Measurements from ENCODE around the gene SRR. TPM values are rescaled to one million over a fixed set of nuclear protein-coding genes. Genes with fewer than 3 reads are reported as not detected.

SRR gene
- total RNA-seq, 1 experiment from 2014 or later = 11.8 TPM

DNA sequence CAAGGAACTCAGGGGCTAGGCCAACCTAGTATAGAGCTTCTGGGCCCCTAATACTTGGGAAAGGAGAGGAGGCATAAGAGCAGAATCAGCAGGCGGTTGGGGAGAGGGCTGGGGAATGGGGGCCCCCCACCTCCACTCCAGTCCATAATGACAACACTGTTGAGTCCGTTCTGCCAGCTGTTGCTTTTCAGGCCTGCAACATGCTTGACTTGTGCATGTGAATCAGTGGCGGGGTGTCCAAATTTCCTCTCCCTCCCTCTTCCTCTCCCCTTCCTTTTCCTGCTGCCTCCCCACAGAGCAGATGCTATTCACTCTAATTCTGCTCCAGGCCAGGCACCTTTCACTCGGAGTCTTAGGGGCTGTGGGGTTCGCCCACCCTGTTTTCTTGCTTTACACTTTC, 65.3 kb downstream of the SRR start:
- intact Hi-C loops (cut with micrococcal nuclease; ENCODE audit: unreplicated experiment) = no loop called here
- POLR2A ChIA-PET = no interaction called here
- no peak overlapping the region for H3K27ac ChIP-seq (ENCODE audit: low read length)
- DNase-seq (ENCODE audit: low read depth, low spot score) (no peak), ATAC-seq (no peak)
- H3K4me1 ChIP-seq (ENCODE audit: control insufficient read depth, insufficient read depth, low read length) = no peaks in the 10 kb centered on the region
- BruUV-seq (replicated peaks) = no TSS peak
- TF ChIP-seq SIN3A (IDR thresholded peaks at IDR 0.05; ENCODE audit: borderline replicate concordance, insufficient read depth, low read depth, low read length) = no peak
- no peak for TF ChIP-seq POLR2AphosphoS5 (IDR thresholded peaks at IDR 0.05; ENCODE audit: low read depth, low read length)
- TF ChIP-seq, protein P1, sequence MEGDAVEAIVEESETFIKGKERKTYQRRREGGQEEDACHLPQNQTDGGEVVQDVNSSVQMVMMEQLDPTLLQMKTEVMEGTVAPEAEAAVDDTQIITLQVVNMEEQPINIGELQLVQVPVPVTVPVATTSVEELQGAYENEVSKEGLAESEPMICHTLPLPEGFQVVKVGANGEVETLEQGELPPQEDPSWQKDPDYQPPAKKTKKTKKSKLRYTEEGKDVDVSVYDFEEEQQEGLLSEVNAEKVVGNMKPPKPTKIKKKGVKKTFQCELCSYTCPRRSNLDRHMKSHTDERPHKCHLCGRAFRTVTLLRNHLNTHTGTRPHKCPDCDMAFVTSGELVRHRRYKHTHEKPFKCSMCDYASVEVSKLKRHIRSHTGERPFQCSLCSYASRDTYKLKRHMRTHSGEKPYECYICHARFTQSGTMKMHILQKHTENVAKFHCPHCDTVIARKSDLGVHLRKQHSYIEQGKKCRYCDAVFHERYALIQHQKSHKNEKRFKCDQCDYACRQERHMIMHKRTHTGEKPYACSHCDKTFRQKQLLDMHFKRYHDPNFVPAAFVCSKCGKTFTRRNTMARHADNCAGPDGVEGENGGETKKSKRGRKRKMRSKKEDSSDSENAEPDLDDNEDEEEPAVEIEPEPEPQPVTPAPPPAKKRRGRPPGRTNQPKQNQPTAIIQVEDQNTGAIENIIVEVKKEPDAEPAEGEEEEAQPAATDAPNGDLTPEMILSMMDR (IDR thresholded peaks at IDR 0.05) = no peak
- TF ChIP-seq TCF7L2 (IDR thresholded peaks at IDR 0.05; ENCODE audit: low read depth, low read length) = no peak
- TF ChIP-seq, protein P2, sequence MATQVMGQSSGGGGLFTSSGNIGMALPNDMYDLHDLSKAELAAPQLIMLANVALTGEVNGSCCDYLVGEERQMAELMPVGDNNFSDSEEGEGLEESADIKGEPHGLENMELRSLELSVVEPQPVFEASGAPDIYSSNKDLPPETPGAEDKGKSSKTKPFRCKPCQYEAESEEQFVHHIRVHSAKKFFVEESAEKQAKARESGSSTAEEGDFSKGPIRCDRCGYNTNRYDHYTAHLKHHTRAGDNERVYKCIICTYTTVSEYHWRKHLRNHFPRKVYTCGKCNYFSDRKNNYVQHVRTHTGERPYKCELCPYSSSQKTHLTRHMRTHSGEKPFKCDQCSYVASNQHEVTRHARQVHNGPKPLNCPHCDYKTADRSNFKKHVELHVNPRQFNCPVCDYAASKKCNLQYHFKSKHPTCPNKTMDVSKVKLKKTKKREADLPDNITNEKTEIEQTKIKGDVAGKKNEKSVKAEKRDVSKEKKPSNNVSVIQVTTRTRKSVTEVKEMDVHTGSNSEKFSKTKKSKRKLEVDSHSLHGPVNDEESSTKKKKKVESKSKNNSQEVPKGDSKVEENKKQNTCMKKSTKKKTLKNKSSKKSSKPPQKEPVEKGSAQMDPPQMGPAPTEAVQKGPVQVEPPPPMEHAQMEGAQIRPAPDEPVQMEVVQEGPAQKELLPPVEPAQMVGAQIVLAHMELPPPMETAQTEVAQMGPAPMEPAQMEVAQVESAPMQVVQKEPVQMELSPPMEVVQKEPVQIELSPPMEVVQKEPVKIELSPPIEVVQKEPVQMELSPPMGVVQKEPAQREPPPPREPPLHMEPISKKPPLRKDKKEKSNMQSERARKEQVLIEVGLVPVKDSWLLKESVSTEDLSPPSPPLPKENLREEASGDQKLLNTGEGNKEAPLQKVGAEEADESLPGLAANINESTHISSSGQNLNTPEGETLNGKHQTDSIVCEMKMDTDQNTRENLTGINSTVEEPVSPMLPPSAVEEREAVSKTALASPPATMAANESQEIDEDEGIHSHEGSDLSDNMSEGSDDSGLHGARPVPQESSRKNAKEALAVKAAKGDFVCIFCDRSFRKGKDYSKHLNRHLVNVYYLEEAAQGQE (IDR thresholded peaks at IDR 0.05; ENCODE audit: insufficient read depth in 1 of 2, low read depth in 2 of 2, low read length in 1 of 2) = no peak
- no peak overlapping the region for H3K4me3 ChIP-seq (ENCODE audit: low read depth in 2 of 2, low read length in 2 of 2)
- H3K9me3 ChIP-seq (ENCODE audit: control insufficient read depth, insufficient read depth, low read depth, low read length) = no peaks in the 10 kb centered on the region
- H3K27me3 ChIP-seq (ENCODE audit: control insufficient read depth, insufficient read depth, low read length) = no peaks in the 10 kb centered on the region
- in situ Hi-C loops (cut with HindIII; ENCODE audit: low pct_unique_long_range_greater_than_20kb, low sequenced_read_pairs) = no loop called here
- H3K36me3 ChIP-seq (ENCODE audit: control insufficient read depth, insufficient read depth, low read length) = no peaks in the 10 kb centered on the region
- CTCF ChIA-PET = no interaction called here

DNA sequence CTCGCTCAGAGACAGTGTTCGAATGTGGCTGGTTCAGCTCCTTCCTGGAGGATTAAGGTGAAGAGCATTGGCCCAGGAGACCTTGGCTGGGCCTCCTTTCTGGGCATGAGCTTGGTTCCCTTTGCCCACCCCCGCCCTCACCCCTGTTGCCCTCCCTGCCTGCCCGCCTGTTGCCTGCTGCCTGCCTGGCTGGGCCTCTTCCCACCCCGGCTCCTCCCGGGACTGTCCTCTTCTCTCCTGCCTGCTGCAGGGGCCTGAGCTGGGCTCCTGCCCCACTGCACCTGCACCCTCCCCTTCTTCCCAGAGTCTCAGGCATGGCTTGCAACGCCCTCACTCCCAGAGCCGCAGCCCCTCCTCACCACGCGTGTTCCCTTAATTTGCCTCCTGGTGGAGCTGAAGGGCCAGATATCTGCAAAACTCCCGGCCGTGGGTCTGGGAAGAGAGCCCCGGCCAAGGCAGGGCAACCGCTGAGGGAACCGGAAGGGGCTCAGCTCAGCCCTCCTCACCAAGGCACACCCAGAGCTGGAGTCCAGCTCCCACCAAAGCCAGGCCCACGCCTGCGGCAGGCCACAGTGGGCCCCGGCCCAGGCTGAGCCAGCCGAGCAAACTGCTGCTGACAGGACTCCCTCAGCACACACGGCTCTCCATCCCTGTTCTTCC, 65.9 kb downstream of the SRR start:
- ATAC-seq (no peak), DNase-seq (ENCODE audit: low read depth, low spot score) (no peak)
- TF ChIP-seq, protein P2 (IDR thresholded peaks at IDR 0.05; ENCODE audit: insufficient read depth in 1 of 2, low read depth in 2 of 2, low read length in 1 of 2) = no peak
- no peak for TF ChIP-seq POLR2AphosphoS5 (IDR thresholded peaks at IDR 0.05; ENCODE audit: low read depth, low read length)
- TF ChIP-seq, protein P1 (IDR thresholded peaks at IDR 0.05) = no peak
- no peak for TF ChIP-seq SIN3A (IDR thresholded peaks at IDR 0.05; ENCODE audit: borderline replicate concordance, insufficient read depth, low read depth, low read length)
- no peak for TF ChIP-seq TCF7L2 (IDR thresholded peaks at IDR 0.05; ENCODE audit: low read depth, low read length)
- POLR2A ChIA-PET = no interaction called here
- Histone ChIP-seq H3K4me3 (ENCODE audit: low read depth in 2 of 2, low read length in 2 of 2) (no peak overlapping the region), H3K9me3 (ENCODE audit: control insufficient read depth, insufficient read depth, low read depth, low read length) (no peaks in the 10 kb centered on the region), H3K27ac (ENCODE audit: low read length) (no peak overlapping the region), H3K4me1 (ENCODE audit: control insufficient read depth, insufficient read depth, low read length) (no peaks in the 10 kb centered on the region), H3K36me3 (ENCODE audit: control insufficient read depth, insufficient read depth, low read length) (no peaks in the 10 kb centered on the region), H3K27me3 (ENCODE audit: control insufficient read depth, insufficient read depth, low read length) (no peaks in the 10 kb centered on the region)
- CTCF ChIA-PET = interaction anchor here (0.5 kb wide), 1 partner anchor 418 kb away, joined by 3 read pairs; no protein-coding TSS in a partner anchor
- intact Hi-C loops (cut with micrococcal nuclease; ENCODE audit: unreplicated experiment) = no loop called here
- no TSS peak for BruUV-seq (replicated peaks)
- in situ Hi-C loops (cut with HindIII; ENCODE audit: low pct_unique_long_range_greater_than_20kb, low sequenced_read_pairs) = no loop called here
